IPS-NIHi7 (cell line): Measurements from ENCODE around the gene JAG2.

Source experiments
- DNase-seq: peaks from one replicate; pipeline ENCODE4 v3.0.0; 2012; ENCODE audit warnings: mixed read lengths; ENCODE audit errors: extremely low spot score

Gene JAG2

DNA sequence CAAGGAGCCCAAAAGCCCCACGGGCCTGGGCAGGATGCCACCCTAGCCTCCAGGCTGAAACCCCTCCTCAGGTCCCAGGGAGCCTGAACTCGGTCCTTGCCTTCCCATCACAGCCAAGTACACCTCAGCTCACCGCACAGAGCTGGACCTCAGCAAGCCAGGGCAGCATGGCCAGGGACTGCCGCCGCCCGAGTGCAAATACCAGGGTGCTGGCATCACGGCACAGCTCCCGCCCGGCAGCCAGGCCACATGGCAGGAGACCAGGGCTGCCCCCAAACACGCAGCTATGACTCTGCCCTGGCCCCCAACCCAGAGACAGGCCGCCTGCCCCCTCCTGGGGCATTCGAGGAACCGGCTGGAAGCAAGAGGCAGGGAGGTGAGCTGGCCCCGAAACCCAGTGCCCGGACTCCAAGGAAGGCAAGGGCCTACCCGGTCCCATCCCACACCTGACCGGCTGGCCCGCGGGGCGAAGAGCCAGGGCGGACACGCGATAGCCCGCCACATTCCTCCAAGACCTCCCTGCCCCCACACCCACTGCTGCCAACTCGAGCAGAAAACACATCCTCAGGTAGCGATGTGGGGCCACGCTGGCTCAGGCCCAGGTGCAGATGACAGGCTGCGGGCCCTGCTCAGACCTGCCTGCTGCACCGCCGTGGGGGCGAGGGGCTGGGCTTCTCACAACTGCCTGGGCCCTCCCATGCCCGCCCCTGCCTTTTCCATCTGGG is 2.7 kb downstream of the JAG2 start:
- no peak for DNase-seq

DNA sequence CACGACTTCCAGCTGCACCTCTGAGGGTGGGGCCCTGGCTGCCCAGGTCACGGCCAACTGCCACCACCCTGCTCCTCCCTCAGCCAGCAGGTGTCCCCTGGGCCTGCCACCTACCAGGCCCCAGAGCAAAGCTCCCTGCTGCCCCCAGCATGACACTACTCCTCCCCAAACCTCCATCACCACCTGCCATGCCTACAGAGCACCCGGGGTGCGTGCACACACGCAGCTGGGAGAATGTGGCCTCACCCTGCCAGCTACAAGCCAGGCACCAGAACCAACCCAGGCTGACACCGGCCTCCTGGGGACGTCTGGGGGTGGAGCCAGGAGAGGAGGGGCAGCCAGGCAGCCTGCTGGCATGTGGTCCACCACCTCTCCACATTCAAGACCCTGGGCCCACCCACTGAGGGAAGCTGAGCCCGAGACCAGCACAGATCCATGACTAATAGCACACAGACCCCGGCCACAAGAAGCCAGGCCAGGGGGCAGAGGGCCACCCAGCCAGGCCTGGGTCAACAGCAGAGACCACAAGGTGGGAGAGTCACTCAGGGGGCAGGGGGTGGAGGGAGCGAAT is 3.4 kb downstream of the JAG2 start:
- DNase-seq: no peak

DNA sequence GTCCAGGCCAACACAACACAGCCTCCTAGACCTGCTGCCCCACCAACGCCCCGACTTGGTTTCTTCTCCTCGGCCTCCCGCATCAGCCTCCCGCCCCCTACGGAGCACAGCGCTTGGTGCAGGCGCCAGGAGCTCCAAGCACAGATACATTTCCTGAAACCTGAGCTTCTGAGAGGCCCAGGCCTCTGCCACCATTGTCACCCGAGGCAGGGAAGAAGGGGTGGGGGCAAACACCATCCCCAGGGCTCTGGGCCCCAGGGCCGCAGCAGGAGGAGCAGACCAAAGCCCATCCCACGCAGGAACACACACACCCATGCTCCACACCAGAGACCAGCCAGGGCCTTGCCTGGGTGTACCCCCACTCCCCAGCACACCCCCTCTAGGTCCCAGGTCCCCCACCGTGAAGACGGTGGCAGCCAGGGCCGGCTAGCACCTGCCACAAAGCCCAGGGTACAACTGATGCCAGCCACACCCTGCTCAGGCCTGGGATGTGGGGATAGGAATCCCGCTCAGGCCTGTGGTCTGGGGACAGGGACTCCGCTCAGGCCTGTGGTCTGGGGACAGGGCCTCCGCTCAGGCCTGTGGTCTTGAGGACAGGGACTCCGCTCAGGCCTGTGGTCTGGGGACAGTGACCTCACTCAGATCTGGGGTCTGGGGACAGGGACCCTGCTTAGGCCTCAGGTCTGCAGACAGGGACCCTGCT is 5.4 kb downstream of the JAG2 start:
- no peak for DNase-seq

DNA sequence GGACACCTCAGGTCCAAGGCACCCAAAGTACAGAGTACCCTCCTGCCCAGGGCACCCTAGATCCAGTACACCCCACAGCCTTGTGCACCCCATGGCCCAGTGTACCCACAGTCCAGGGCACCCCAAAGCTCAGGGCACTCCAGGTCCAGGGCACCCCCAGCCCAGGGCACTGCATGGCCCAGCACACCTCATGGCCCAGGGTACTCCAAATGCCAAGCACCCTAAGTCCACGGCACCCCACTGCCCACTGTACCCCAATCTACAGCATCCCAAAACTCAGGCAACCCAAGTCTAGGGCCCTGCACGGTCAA is 6.0 kb downstream of the JAG2 start:
- no peak for DNase-seq

DNA sequence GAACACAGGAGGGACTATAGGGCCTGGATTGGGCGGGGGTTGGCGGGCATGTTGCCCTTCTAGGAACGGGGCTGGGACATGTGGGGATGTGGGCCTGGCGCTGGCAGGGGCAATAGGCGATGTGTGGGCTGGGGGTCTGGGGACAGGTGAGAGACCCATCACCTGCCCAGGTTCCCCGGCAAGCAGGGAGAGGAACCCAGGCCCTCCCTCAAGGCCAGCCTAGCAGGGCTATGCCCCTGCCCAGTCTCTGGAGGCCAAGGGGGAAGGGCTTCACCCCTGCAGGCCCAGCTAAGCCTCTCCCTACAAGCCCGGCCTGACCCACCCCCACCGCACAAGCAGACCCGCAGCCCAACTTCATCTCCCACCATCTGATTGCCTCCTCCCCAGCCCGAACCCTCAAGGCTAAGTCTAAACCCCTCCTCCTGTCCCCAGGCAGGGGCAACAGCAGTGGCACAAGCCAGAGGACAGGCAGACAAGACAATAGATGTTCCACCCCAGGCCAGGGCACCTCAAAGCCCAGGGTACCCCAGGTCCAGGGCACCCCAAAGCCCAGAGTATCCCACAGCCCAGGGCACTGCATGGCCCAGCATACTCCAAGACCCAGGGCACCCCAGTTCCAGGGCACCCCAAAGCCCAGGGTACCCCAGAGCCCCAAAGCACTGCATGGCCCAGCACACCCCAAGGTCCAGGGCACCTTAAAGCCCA is 6.5 kb downstream of the JAG2 start:
- no peak for DNase-seq

DNA sequence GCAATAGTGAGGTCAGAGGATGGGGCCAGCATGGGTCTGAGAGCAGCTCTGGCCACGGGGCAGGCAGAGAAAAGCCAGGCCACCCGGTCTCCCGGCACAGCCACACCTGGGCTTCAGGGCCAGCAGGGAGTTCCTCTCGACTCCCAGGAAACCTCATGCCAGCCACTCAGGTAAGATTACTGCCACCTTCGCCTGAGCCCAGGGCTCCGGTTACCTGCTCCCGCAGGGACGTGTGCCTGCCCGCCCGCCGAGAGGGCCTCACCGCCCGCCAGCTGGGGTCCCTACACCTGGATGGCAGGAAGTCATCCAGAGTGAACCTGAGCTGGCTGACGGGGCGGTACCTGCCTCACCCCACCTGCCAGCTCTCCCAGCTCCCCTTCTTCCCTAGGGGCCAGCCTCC is 7.3 kb downstream of the JAG2 start:
- DNase-seq: no peak

DNA sequence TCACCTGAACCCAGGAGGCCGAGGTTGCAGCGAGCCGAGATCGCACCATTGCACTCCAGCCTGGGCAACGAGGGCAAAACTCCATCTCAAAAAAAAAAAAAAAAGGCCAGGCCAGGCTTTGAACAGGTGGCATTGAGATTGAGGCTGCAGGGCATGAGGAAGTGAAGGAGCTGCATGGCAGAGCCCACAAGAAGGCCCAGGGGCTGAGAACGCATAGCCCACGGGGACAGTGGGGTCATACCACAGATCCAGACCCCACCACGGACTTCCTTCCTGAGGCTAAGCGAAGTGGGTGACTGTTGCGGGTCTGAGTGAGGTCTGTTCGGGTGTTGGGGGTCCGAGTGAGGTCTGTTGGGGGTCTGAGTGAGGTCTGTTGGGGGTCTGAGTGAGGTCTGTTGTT is 7.8 kb downstream of the JAG2 start:
- DNase-seq: no peak

DNA sequence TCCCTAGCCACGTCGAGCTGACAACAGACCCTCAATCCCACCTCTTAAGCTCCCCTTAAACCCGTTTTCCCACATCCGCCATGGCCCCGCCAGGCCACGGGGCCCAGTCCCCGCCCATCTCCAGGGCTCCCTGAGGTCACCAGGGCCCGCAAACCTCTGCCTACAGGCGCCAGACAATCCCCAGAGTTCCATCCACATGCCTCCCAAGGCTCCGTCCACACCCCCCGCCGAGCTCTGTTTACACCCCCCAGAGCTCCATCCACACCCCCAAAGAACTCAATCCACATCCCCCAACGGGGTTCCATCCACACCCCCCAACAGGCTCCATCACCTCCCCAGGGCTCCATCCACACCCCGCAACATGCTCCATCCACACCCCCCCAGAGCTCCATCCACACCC is 9.2 kb downstream of the JAG2 start:
- no peak for DNase-seq

DNA sequence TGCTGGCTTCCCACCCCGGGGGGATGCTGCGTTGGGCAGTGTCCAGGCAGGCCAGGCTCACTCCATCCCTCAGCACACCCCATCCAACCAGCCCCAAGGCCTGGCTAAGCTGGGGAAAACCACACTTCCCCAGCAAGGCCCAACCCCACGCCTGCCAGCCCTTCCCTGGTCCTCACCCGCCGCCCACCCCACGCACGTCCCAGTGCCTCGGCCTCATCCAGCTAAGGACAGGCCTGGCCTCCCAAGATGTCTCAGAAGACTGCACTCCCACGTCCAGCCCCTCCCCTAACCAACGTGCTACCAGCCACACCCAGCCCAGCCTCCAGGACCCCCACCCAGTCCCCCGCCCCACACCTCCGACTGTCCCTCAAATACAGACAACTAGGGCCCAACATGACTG is 9.8 kb downstream of the JAG2 start:
- DNase-seq: no peak

DNA sequence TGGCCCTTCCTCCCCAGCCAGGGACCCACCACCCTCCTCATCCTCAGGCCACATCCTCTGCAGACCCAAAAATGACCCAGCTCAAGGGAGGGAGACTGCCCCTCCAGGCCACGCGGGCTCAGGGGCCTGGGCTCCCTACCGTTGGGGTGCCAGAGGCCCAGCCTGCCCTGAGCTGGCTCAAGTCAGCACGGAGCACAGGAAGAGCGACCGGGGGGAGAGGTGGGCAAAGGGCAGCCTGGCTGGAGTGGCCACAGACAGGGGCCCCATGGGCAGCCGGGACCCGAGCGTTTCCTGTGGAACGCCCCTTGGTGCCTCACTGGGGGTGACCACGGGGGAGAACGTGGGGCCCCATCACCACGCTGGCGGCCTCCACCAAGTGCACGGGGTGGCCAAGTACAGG is 10.7 kb downstream of the JAG2 start:
- DNase-seq: no peak

DNA sequence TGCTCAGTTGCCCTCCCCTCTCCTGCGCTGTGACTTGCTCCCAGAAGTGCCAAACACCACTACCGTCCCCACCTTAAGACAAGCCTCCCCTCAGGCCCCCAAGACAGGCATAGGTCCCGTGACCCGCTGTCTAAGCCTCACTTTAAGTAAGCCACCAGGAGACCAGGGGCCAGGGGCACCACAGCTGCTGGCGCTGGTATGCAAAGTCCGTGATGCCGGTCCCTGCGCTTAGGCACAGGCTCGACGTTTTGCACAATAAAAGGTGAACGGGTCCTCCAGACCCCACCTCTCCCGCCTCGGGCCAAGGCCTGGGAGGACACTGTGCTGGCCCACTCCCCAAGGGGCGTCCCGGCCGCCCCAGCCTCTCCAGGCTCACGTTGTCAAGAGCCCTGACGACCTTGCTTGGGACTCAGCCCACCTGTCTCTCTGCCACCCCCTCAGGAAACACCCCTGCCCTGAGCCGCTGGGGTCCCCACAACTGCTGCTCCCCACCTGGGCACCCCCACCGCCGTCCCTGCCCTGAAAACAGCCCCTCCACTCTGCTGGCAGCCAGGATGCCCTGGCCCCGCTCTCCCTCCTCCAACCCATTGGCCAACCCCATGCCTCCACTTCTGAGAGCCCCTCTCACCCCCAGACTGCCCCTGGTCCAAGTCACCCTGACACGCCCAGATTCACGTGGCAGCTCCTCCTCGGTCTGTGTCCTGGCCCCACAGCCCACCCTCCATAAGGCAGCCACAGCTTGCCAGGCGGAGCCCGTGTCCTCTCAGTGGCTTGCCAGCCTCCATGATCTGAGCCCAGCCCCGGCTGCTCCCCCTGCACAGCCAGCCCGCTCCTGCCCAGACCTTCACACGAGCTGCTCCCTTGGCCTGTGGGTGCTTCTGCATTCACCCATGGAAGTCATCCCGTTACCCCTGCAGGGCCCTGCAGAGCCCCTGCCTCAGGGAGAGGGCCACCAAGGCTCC is 11.9 kb downstream of the JAG2 start:
- no peak for DNase-seq

DNA sequence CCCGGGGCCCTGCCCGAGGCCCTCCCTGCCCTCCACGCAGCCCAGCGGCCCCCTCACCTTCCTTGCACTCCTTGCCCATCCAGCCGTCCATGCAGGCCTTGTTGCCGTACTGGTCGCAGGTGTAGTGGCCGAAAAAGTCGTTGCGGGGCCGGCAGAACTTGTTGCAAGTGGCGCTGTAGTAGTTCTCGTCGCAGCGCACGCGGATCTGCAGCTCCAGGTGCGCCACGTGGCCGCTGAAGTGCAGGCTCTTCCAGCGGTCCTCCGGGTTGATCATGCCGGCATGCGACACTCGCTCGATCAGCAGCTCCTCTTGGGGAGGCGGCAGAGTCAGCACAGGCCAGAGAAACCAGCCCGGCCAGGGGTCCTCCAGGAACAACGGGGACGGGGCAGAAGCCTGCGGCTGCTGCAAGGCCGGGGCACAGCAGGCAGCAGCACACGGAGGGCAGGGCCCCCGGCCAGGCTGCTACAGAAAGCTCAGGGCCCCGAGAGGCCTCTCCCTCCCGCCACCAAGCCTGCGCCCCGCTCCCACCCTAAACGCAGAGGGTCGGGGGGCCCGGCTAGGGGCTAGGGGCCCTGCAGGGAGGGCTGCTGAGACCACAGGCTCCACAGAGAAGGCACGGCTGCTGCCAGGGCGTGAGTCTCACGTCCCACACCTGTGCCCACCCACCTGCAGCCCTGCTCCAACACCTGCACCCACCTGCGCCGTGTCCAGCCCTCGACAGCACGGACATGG is 12.7 kb downstream of the JAG2 start:
- DNase-seq: no peak

DNA sequence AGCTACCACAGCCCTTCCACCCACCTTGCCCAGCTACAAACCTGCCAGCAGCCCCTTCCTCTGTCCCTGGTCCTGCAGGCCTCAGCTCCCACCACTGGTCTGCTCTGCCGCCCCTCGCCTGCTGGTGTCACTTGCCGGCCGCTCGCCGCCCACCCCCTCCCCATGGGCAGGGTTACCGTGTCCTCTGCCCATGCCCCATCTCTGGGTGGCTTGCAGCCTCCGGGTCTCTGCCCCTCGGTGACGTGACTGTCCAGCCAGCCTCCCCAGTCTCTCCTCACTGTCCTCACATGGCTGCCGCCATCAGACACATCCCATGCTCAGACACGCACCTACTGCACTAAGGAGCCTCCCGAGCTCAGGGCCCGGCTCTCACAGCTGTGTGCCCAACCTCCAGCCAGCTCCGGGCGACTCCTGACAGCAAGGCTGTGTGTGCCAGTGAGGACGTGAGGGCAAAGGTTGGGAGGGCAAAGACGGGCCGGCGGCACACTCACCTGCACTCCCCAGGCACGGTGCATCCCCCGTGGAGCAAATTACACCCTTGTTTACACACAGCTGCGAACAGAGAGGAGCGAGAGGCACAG is 13.4 kb downstream of the JAG2 start:
- no peak for DNase-seq

DNA sequence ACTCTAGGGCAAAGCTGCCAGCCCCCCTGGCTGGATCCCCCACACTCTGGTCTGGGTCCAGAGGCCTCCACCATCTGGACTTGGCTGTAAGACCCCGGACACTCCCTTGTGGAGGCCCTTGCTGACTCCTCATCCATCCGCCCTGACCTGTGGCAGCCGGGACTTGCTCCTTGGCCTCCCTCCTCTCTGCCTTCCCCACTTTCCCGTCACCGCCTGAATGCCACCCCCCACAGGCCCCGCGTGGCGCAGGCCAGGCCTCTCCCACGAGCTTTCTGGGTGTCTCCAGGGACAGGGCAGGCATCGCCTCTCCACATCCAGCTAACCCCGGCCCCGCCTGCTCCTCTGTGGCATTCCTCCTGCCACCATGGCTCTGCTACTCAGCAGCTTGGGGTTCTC is 14.1 kb downstream of the JAG2 start:
- no peak for DNase-seq

DNA sequence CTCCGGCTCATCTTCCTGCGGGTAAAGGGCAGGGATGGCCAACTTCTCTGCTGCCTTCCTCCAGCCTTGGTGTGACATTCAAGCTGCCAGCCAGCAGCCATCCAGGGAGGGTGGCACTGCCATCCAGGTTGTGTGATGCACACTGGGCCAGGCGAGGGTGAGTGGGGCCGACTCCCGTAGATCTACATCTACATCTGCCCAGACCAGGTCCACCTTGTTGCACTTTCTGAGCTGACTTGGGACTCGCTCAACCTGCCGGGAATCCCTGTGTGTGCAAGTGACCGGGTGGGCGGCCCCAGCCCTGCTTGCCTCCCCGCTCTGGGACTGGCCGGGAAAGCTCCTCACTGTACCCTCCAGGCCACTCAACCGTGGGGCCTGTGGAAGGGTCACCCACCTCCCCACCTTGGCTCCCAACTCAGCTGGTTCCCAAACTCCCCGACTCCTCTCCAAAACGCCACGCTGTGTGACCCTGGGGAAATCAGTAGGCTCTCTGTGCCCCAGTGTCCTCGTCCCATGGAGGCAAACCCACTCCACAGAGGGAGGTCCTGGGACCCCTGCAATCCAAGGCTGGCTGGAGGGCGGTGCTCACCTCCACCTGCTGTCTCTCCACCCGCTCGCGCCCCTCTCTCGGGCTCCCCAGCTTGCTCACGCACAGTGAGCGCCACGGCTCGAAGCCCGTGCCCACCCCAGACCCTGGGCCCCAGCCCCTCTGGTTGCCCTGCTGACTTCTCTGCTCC is 14.7 kb downstream of the JAG2 start:
- DNase-seq: no peak

DNA sequence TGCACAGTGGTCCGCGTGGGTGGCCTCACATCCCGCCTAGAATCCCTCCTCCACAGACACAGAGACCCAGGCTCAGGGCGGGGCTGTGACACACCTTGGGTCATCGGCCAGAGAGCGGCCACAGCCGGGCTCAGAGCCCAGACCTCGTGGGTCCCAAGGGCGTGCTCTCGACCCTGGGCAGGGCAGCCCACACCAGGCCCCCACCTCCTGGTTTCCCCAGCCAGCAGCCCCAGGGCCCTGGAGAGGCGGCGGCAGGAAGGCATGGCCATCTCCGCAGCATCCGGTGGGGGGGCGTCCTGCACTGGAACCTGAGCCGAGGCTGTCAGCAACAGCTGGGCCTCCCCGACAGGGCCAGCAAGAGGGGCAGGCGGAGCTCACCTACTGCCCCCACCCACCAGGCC is 15.2 kb downstream of the JAG2 start:
- no peak for DNase-seq

DNA sequence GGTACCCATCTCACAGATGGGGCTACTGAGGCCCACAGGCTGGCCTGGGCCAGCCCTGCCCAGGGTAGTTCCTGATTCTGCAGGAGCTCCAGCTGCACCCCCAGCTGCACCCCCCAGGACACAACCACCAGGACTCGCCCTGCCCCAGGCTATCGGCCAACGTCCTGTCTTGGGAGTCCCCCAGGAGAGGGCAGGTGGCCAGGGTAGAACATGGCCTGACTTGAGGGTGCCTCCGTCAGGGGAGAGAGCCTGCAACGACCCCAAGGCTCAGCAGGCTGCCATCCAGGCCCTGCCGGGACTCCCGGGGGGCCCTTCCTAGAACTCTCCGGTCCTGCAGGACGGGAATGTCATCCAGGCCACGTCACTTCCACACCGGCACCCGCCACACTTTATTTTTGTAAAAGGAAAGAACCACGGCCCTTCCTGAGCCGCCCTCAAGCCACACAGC is 15.8 kb downstream of the JAG2 start:
- DNase-seq: no peak

DNA sequence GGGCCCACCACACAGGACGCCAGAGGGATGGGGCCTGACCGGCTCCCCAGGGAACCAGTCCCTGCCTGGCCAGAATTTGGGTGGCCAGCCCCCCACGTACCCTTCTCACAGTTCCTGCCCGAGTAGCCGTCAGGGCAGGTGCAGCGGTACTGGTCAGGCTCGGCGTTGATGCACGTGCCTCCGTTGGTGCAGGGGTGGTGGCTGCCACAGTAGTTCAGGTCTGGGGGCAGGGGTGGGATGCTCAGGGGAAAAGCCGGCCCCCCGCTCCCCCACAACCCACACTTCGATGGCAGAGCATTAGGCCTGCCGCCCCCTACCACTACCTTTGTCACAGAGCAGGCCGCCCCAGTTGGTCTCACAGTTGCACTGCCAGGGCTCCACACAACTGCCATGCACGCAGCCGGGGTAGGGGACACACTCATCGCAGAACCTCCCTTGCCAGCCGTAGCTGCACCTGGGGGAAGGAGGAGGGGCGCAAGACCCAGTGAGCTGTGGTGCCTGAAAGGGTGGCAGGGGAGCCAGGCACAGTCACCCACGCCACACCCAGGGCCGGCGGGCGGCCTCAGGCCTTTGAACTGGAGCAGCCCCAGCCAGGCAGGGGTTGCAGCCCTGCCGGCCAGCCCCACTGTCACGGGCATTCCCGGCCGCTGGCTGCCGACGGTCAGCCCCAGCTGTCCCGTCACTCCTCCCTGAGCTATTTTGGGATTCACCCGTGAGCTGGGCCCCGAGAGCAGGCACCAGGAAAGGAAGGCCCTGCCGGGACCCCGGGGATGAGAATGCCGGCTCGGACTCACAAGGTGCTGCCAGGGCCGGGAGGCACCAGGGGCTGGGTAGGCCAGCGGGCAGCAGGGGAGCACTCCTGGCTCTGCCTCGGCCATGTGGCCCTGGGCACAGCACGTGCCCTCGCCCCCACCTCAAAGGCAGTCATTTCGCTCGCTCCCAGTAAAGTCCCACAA is 16.5 kb downstream of the JAG2 start:
- no peak for DNase-seq
